Heart left ventricle (tissue), 13 donors: ENCODE measurements around the gene STPG4.

Source experiments
- POLR2A ChIP-seq, 2 donors: fragments of 450-650 bp; IDR thresholded peaks; one replicate each; pipeline ENCODE4 v1.6.1; 2017; ENCODE audit warnings: antibody characterized with exemption in 2 of 2, mild to moderate bottlenecking in 2 of 2, moderate library complexity in 2 of 2
- TF ChIP-seq, protein P1 (sequence below), 12 donors: fragments of 200-600 bp; sonication (generic) in 4 of 12; IDR thresholded peaks; one replicate each; pipeline versions ENCODE4 v1.5.0 to v1.8.0; 2018 to 2022; ENCODE audit warnings: antibody characterized with exemption in 12 of 12, mild to moderate bottlenecking in 5 of 12
- donor health status: ischemic (EF 13 %, LVEDD 7.1; RV severe dilation, severe dysfunction).
- donor health status: DM: no; HTN: yes; CAD: no.
- donor health status: DM: no; HTN: no; CAD: no.
- donor health status: ischemic (EF 25% LVEDD 6.9; RV normal size, moderate dysfunction).
- donor health status: ischemic (EF 25% LVEDD 5.7; RV mildly dilated, moderate dysfunction).
- donor health status: ischemic (EF 35%, LVEDD 5.7; RV mildly dilated, moderate dysfunction).
- donor health status: nonischemic (EF 11% LVEDD 7.7; RV severe dilation, severe dysfunction).
- donor health status: DM: yes; HTN: yes; CAD: no.
- donor health status: PGD.
- donor health status: ischemic (EF 29% LVEDD 5.4; RV normal size, mild dysfunction).
- donor health status: nonischemic (EF 23%, LVEDD 6.1; RV moderate dilation, normal function).

DNA sequence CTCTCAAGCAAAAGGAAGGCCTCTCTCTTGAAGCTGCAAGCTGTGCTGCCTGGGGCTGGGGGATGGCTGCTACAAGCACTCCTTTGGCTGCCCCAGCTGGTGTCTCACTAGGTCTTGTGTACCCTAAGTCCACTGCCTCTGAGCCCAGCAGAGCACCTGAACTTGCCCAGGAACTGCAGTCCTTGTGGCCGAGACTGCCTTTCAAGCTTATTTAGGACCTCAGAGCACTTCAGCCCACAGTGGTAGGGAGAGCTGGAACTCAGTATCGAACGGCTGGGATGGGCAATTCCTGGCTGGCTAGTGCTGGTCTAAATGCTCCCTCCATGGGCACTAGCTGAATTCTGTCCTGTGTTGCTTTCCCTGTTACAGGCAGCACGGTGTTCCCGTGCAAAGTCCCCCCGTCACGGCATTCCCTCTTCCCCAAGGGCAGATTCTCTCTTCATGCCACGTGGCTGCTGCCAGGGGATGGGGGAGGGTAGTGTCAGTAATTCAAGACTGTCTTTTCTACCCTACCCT is 25.9 kb downstream of the STPG4 start:
- no peak for TF ChIP-seq POLR2A (IDR thresholded peaks at IDR 0.05)
- TF ChIP-seq, protein P1, sequence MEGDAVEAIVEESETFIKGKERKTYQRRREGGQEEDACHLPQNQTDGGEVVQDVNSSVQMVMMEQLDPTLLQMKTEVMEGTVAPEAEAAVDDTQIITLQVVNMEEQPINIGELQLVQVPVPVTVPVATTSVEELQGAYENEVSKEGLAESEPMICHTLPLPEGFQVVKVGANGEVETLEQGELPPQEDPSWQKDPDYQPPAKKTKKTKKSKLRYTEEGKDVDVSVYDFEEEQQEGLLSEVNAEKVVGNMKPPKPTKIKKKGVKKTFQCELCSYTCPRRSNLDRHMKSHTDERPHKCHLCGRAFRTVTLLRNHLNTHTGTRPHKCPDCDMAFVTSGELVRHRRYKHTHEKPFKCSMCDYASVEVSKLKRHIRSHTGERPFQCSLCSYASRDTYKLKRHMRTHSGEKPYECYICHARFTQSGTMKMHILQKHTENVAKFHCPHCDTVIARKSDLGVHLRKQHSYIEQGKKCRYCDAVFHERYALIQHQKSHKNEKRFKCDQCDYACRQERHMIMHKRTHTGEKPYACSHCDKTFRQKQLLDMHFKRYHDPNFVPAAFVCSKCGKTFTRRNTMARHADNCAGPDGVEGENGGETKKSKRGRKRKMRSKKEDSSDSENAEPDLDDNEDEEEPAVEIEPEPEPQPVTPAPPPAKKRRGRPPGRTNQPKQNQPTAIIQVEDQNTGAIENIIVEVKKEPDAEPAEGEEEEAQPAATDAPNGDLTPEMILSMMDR (IDR thresholded peaks at IDR 0.05): no peak
